Sigmoid colon (tissue), 7 donors: Measurements from ENCODE around the gene RASSF8. TPM values are rescaled to one million over a fixed set of nuclear protein-coding genes. Genes with fewer than 3 reads are reported as not detected.

Experiments used
- DNase-seq: peaks from one replicate; pipeline ENCODE4 v3.0.0-alpha.2; 2019
- H3K27ac ChIP-seq, 4 donors: fragments of 200-600 bp; sonication (generic); one replicate each; pipeline ENCODE4 v1.5.1; 2016 to 2019; ENCODE audit warnings: mild to moderate bottlenecking in 1 of 4
- H3K27me3 ChIP-seq, 3 donors: fragments of 200-600 bp; sonication (generic); one replicate each; pipeline ENCODE4 v1.5.1; 2019; ENCODE audit warnings: mild to moderate bottlenecking in 1 of 3
- H3K36me3 ChIP-seq, 4 donors: fragments of 200-600 bp; sonication (generic); one replicate each; pipeline ENCODE4 v1.5.1; 2016 to 2019
- H3K4me1 ChIP-seq, 4 donors: fragments of 200-600 bp; sonication (generic); one replicate each; pipeline ENCODE4 v1.5.1; 2017 to 2019
- H3K4me3 ChIP-seq, 4 donors: fragments of 200-600 bp; sonication (generic); one replicate each; pipeline ENCODE4 v1.5.1; 2017 to 2019; ENCODE audit warnings: mild to moderate bottlenecking in 2 of 4, moderate library complexity in 1 of 4
- H3K9me3 ChIP-seq, 4 donors: fragments of 200-600 bp in 3 of 4; sonication (generic) in 3 of 4; one replicate each; pipeline versions ENCODE4 v1.5.1 to v1.6.1; 2013 to 2019
- EP300 ChIP-seq, 4 donors: sonication (generic); formaldehyde crosslinking; IDR thresholded peaks; one replicate each; pipeline ENCODE4 v1.6.1; 2017; ENCODE audit warnings: antibody characterized with exemption in 4 of 4
- POLR2A ChIP-seq, 2 donors: fragments of 450-650 bp; IDR thresholded peaks; one replicate each; pipeline ENCODE4 v1.6.1; 2016; ENCODE audit warnings: antibody characterized with exemption in 2 of 2, mild to moderate bottlenecking in 2 of 2, moderate library complexity in 2 of 2
- POLR2AphosphoS5 ChIP-seq, 4 donors: sonication (generic); formaldehyde crosslinking; IDR thresholded peaks; one replicate each; pipeline ENCODE4 v1.6.1; 2017; ENCODE audit warnings: antibody characterized with exemption in 4 of 4
- WGBS, 2 donors: extraction: QIAGEN DNeasy Blood & Tissue Kit; methylation state at CpG; one replicate each; pipeline ENCODE4 v1.1.7; 2013; 5-methylcytosine and 5-hydroxymethylcytosine counted together
- intact Hi-C: fragments of 100-400 bp; cut with DNase I; formaldehyde crosslinking; loops from one replicate; pipeline ENCODE4 v1.15.1; 2023
- polyA plus RNA-seq, 3 donors: library from polyadenylated mRNA; stranded (reverse); fragments of 200-250 nt; gene quantifications; one replicate each; pipeline ENCODE4 v1.2.3, GENCODE V29; 2013
- total RNA-seq, 4 donors: library from RNA; depleted of rRNA; stranded (reverse); fragments of >200 nt; gene quantifications; one replicate each; pipeline ENCODE4 v1.1.0, GENCODE V29; 2016
- TF ChIP-seq, protein P1 (sequence below), 4 experiments: fragments of 450-650 bp in 3 of 4; fragments of 200-600 bp in 1 of 4; IDR thresholded peaks; one replicate each; pipeline ENCODE4 v1.5.1; 2016 to 2019; ENCODE audit warnings: antibody characterized with exemption in 4 of 4, mild to moderate bottlenecking in 3 of 4, moderate library complexity in 2 of 4
- donor health status: healthy with polysubstance abuse.
- donor health status: Bipolar disorder and iron deficiency.
- donor health status: healthy.

Gene RASSF8, protein sequence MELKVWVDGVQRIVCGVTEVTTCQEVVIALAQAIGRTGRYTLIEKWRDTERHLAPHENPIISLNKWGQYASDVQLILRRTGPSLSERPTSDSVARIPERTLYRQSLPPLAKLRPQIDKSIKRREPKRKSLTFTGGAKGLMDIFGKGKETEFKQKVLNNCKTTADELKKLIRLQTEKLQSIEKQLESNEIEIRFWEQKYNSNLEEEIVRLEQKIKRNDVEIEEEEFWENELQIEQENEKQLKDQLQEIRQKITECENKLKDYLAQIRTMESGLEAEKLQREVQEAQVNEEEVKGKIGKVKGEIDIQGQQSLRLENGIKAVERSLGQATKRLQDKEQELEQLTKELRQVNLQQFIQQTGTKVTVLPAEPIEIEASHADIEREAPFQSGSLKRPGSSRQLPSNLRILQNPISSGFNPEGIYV
- total RNA-seq (100 to 1,000 TPM in 1 of 4 donors, 10 to 100 TPM in 3; 74.0 to 109 (median 89.4) TPM), polyA plus RNA-seq (1 to 10 TPM in 2 of 3 donors, under 1 TPM in 1; 0.92 to 6.0 (median 3.1) TPM)

DNA sequence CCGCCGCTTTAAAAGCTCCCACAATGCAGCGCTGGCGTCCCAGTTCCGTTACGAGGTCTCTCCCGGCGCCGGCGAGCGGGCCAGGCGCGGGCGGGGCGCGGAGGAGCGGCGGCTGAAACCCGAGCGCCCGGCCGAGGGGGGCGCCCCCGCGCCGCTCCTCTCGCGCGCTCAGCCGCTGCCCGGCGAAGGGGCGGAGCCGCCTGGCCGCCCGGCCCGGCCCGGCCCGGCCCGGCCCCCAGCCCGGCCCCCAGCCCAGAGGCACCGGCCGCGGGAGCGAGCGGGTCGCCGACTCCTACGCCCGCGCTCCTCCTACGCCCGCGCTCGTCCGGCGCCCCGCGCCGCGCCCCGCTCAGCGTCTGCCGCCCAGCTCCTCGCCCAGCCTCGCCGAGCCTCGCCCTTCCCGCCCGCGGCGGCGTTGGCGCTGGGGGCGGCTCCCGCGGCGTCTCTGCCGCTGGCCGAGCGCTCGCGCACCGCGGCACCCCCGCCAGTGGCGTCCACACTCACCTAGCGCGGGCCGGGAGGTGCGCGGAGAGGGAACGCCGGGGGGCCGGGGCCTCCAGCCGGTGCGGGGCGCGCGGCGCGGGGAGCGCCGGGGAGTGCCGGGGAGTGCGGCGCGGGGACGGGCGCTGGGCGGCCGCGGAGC, at the start of gene RASSF8:
TSS of gene RASSF8 (plus strand) at position 255 of the 643 bp plus-strand sequence. CDS start 96,662 bp downstream, outside the sequence.
- Histone ChIP-seq H3K36me3 (peaks cover 0 to 4% (median 2%) of the 10 kb centered on the region in 4 donors), H3K4me1 (peaks cover 0 to 42% (median 40%) of the 10 kb centered on the region in 4 donors), H3K4me3 (peak within 1 kb of the TSS; percentile 71 to 93 (median 88)), H3K9me3 (no peaks in the 10 kb centered on the region), H3K27me3 (no peaks in the 10 kb centered on the region), H3K27ac (peak within 1 kb of the TSS; percentile 93 to 96 (median 94))
- 1% methylated on average over 113 of the region's 113 CpGs for WGBS, 2 donors
- peak; percentile 88 for DNase-seq
- intact Hi-C loops = loop anchor here (1.0 to 5.0 kb wide), 4 partner anchors 58 to 761 kb away; partner anchors contain the start of genes DNAI7 and ETFRF1
- TF ChIP-seq POLR2AphosphoS5 (IDR thresholded peaks at IDR 0.05) = peak; percentile 62 to 84 (median 71)
- TF ChIP-seq, protein P1, sequence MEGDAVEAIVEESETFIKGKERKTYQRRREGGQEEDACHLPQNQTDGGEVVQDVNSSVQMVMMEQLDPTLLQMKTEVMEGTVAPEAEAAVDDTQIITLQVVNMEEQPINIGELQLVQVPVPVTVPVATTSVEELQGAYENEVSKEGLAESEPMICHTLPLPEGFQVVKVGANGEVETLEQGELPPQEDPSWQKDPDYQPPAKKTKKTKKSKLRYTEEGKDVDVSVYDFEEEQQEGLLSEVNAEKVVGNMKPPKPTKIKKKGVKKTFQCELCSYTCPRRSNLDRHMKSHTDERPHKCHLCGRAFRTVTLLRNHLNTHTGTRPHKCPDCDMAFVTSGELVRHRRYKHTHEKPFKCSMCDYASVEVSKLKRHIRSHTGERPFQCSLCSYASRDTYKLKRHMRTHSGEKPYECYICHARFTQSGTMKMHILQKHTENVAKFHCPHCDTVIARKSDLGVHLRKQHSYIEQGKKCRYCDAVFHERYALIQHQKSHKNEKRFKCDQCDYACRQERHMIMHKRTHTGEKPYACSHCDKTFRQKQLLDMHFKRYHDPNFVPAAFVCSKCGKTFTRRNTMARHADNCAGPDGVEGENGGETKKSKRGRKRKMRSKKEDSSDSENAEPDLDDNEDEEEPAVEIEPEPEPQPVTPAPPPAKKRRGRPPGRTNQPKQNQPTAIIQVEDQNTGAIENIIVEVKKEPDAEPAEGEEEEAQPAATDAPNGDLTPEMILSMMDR (IDR thresholded peaks at IDR 0.05) = no peak

DNA sequence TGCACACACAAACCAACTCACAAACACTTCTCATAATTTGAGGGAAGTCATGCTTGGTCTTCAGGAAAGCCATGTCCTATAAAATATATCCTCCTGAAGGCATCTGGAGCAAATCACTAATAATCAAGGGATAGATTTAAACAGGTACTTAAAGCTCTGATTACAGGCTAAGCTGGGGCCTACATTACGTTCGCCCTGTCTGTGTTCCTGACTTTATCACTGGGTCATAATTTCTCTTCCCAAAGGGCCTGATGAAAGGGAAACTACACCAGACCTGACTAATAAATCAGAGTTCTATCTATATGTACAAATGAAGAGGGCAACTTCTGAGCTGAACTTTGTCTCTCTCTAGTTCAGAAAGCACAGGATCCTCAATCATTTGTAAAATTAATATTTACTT, 43.9 kb upstream of the RASSF8 start:
- H3K9me3 ChIP-seq = peaks cover 0 to 2% (median 0%) of the 10 kb centered on the region in 4 donors
- H3K27me3 ChIP-seq = no peaks in the 10 kb centered on the region
- intact Hi-C loops = no loop called here
- no peak for DNase-seq
- WGBS, 2 donors = 78 to 86% methylated on average over 2 of the region's 2 CpGs
- H3K36me3 ChIP-seq = no peaks in the 10 kb centered on the region
- TF ChIP-seq POLR2AphosphoS5 (IDR thresholded peaks at IDR 0.05) (no peak), EP300 (IDR thresholded peaks at IDR 0.05) (no peak), POLR2A (IDR thresholded peaks at IDR 0.05) (no peak)
- TF ChIP-seq, protein P1 (IDR thresholded peaks at IDR 0.05) = no peak
- no peak overlapping the region for H3K27ac ChIP-seq
- no peaks in the 10 kb centered on the region for H3K4me1 ChIP-seq
- H3K4me3 ChIP-seq = no peak overlapping the region

DNA sequence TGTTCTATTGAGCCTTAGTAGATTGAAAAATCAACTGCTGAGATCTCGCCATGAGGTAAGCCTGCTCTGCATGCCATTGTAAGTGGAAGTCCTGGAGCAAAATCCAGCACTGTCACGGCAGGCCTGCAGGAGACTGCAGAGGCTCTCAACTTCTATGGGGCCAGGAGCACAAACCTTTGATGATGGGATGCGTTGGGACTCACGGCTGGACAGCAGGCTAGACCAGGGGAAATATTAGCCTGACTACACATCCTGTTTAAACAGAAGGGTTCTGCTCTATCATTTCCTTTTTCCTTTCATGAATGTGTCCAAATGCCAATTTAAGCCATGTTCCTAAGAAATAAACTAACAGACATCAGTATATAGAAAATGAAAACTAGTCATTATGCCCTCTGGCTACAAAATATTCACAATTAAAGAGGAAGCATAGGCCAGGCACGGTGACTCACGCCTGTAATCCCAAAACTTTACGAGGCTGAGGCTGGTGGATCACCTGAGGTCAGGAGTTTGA, 33.9 kb upstream of the RASSF8 start:
- no peak for DNase-seq
- no peaks in the 10 kb centered on the region for H3K27me3 ChIP-seq
- 66 to 71% methylated on average over 7 of the region's 7 CpGs for WGBS, 2 donors
- H3K36me3 ChIP-seq = no peaks in the 10 kb centered on the region
- no peak overlapping the region for H3K4me3 ChIP-seq
- no peaks in the 10 kb centered on the region for H3K9me3 ChIP-seq
- intact Hi-C loops = no loop called here
- TF ChIP-seq POLR2AphosphoS5 (IDR thresholded peaks at IDR 0.05) = no peak
- TF ChIP-seq POLR2A (IDR thresholded peaks at IDR 0.05) = no peak
- TF ChIP-seq, protein P1 (IDR thresholded peaks at IDR 0.05) = no peak
- no peak for TF ChIP-seq EP300 (IDR thresholded peaks at IDR 0.05)
- no peaks in the 10 kb centered on the region for H3K4me1 ChIP-seq
- no peak overlapping the region for H3K27ac ChIP-seq

DNA sequence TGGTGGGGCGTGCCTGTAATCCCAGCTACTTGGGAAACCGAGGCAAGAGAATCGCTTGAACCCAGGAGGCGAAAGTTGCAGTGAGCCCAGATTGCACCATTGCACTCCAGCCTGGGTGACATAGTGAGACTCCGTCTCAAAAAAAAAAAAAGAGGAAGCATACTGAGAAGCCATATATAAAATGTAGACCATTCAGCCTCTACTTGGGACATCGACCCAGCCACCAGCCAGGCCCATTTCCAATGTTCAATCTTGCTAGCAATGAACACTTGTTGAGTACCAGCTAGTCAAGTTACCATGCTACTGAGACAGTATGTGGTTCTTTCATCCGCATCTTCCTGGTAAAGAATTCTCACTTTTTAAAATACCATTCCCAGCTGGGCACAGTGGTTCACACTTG, 33.4 kb upstream of the RASSF8 start:
- H3K27ac ChIP-seq = no peak overlapping the region
- no peaks in the 10 kb centered on the region for H3K4me1 ChIP-seq
- no peak for TF ChIP-seq POLR2AphosphoS5 (IDR thresholded peaks at IDR 0.05)
- TF ChIP-seq POLR2A (IDR thresholded peaks at IDR 0.05) = no peak
- no peak for TF ChIP-seq EP300 (IDR thresholded peaks at IDR 0.05)
- TF ChIP-seq, protein P1 (IDR thresholded peaks at IDR 0.05) = no peak
- H3K4me3 ChIP-seq = no peak overlapping the region
- H3K9me3 ChIP-seq = no peaks in the 10 kb centered on the region
- DNase-seq = no peak
- WGBS, 2 donors = 94 to 96% methylated on average over 7 of the region's 7 CpGs
- intact Hi-C loops = no loop called here
- H3K36me3 ChIP-seq = no peaks in the 10 kb centered on the region
- H3K27me3 ChIP-seq = no peaks in the 10 kb centered on the region
